PC-3 (cell line): Measurements from ENCODE around the gene PRKRIP1. TPM values are rescaled to one million over a fixed set of nuclear protein-coding genes. Genes with fewer than 3 reads are reported as not detected.

ENCODE experiments used
- ATAC-seq: fragments of 200-7000 bp; cut with Tn5 transposase; 2 replicates; pipeline ENCODE4 v1.9.1; 2020; ENCODE audit warnings: mild to moderate bottlenecking, moderate library complexity
- BruUV-seq: library from RNA; stranded (reverse); fragments of 400-500 nt; replicated peaks from 2 replicates; lab custom pipeline; 2021; lab: Mats Ljungman, UMichigan
- CTCF ChIA-PET: fragments of 300-600 bp; sonication (Branson Sonifier 250); formaldehyde crosslinking; loops from one replicate; lab custom pipeline; 2022; ENCODE audit warnings: antibody characterized with exemption; lab: Charles Lee
- POLR2A ChIA-PET: fragments of 300-600 bp; sonication (Branson Sonifier 250); formaldehyde crosslinking; loops from one replicate; lab custom pipeline; 2022; ENCODE audit warnings: antibody characterized with exemption; ENCODE audit not compliant: unreplicated experiment; lab: Charles Lee
- DNase-seq: peaks from one replicate; pipeline ENCODE4 v3.0.0-alpha.2; 2015
- H2AFZ ChIP-seq: fragments of 300-600 bp; sonication (generic); 2 replicates; pipeline ENCODE4 v1.6.0; 2016; ENCODE audit warnings: antibody characterized with exemption, low read length
- H3F3A ChIP-seq: fragments of 300-600 bp; sonication (generic); one replicate; pipeline ENCODE4 v1.6.0; 2017; ENCODE audit warnings: antibody characterized with exemption, low read length, control low read depth, mild to moderate bottlenecking; ENCODE audit not compliant: unreplicated experiment
- H3K27ac ChIP-seq: fragments of 300-600 bp; sonication (generic); 2 replicates; pipeline ENCODE4 v1.5.1; 2016; ENCODE audit warnings: mild to moderate bottlenecking, low read length
- H3K27me3 ChIP-seq: fragments of 300-600 bp; sonication (generic); 2 replicates; pipeline ENCODE4 v1.6.1; 2016; ENCODE audit warnings: low read length, mixed read lengths
- H3K36me3 ChIP-seq: fragments of 300-600 bp; sonication (generic); 2 replicates; pipeline ENCODE4 v1.6.1; 2016; ENCODE audit warnings: low read depth, mixed run types, low read length, mixed read lengths
- H3K4me1 ChIP-seq: fragments of 300-600 bp; sonication (generic); 2 replicates; pipeline ENCODE4 v1.5.1; 2016; ENCODE audit warnings: low read length; ENCODE audit not compliant: insufficient read depth
- H3K4me2 ChIP-seq: fragments of 300-600 bp; sonication (generic); 2 replicates; pipeline ENCODE4 v1.6.0; 2016; ENCODE audit warnings: low read length
- H3K4me3 ChIP-seq: fragments of 300-600 bp; sonication (generic); 2 replicates; pipeline ENCODE4 v1.5.1; 2016; ENCODE audit warnings: mild to moderate bottlenecking, low read length, mixed read lengths
- H3K79me2 ChIP-seq: fragments of 300-600 bp; sonication (generic); 2 replicates; pipeline ENCODE4 v1.6.1; 2017; ENCODE audit warnings: low read length, mixed read lengths
- H3K9ac ChIP-seq: fragments of 300-600 bp; sonication (generic); 2 replicates; pipeline ENCODE4 v1.6.0; 2016; ENCODE audit warnings: mild to moderate bottlenecking, low read length
- H3K9me2 ChIP-seq: fragments of 300-600 bp; sonication (generic); replicated peaks from 2 replicates; pipeline ENCODE4 v1.6.1; 2016; ENCODE audit warnings: mixed run types, low read length, mixed read lengths
- H3K9me3 ChIP-seq: fragments of 300-600 bp; sonication (generic); 2 replicates; pipeline ENCODE4 v1.6.1; 2016; ENCODE audit warnings: low read length, mixed read lengths
- H4K20me1 ChIP-seq: fragments of 300-600 bp; sonication (generic); 2 replicates; pipeline ENCODE4 v1.6.1; 2016; ENCODE audit warnings: low read length, mixed read lengths
- CTCF ChIP-seq: fragments of 300-600 bp; sonication (generic); conservative IDR thresholded peaks from 2 replicates; pipeline ENCODE4 v1.5.1; 2017; ENCODE audit warnings: antibody characterized with exemption, low read depth, mild to moderate bottlenecking, low read length
- EZH2 ChIP-seq: fragments of 300-600 bp; sonication (generic); IDR thresholded peaks from one replicate; pipeline ENCODE4 v1.6.1; 2017; ENCODE audit warnings: antibody characterized with exemption, mild to moderate bottlenecking, low read length; ENCODE audit not compliant: unreplicated experiment
- EZH2phosphoT487 ChIP-seq: fragments of 300-600 bp; sonication (generic); IDR thresholded peaks from 2 replicates; pipeline ENCODE4 v1.6.1; 2018; ENCODE audit warnings: mild to moderate bottlenecking, antibody characterized with exemption, low read length, borderline replicate concordance
- intact Hi-C: fragments of 100-400 bp; cut with micrococcal nuclease; formaldehyde crosslinking; loops from 2 replicates; pipeline ENCODE4 v1.9.0; 2023
- total RNA-seq: library from RNA; depleted of rRNA; stranded (reverse); fragments of >200 nt; gene quantifications from 2 replicates; pipeline ENCODE4 v1.2.3, GENCODE V29; 2014

The PRKRIP1 gene
- total RNA-seq, 1 experiment from 2014 or later, result 28.9 TPM

DNA sequence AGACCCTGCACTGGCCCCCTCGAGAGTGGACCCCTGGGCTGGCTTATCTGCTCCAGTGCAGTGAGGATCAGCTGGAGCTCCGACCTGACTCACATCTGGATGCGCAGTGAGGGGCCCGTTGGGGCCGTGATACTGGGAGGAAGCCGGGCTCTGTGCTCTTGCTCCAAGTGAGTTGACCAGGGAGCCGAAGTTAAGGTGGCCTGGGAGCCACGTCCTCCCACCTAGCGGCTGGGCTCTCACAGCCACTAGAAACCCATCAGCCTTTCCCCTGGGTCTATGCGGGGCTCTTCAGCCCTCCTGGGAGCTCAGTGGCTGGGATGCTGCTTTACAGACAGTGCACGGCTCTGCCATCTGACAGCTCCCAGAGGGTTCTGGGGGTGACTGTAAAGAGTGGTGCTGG is 59.4 kb downstream of the PRKRIP1 start:
- no peak overlapping the region for H3K4me3 ChIP-seq
- no peaks in the 10 kb centered on the region for H3K9me2 ChIP-seq
- no peak overlapping the region for H3K9ac ChIP-seq
- no peaks in the 10 kb centered on the region for H3F3A ChIP-seq
- intact Hi-C loops, result no loop called here
- ATAC-seq (no peak), DNase-seq (no peak)
- ChIA-PET CTCF (interaction anchor here (1.2 kb wide), 1 partner anchor 51 kb away, joined by 3 read pairs; no protein-coding TSS in a partner anchor), POLR2A (no interaction called here)
- H3K4me1 ChIP-seq, result peaks cover 6% of the 10 kb centered on the region; the same call in 1 of the 2 replicates
- H3K36me3 ChIP-seq, result 0 out of 2 replicates have a peak, but pooled peaks cover 3% of the 10 kb centered on the region
- no peaks in the 10 kb centered on the region for H4K20me1 ChIP-seq
- H2AFZ ChIP-seq, result no peak overlapping the region
- no peak overlapping the region for H3K27ac ChIP-seq
- H3K4me2 ChIP-seq, result no peak overlapping the region
- no peaks in the 10 kb centered on the region for H3K79me2 ChIP-seq
- TF ChIP-seq EZH2phosphoT487 (no peak), CTCF (no peak), EZH2 (no peak)
- no peaks in the 10 kb centered on the region for H3K27me3 ChIP-seq
- H3K9me3 ChIP-seq, result no peaks in the 10 kb centered on the region
- no TSS peak for BruUV-seq

- peaks cover 6% of the 10 kb centered on the region; the same call in 1 of the 2 replicates for H3K4me1 ChIP-seq
- TF ChIP-seq EZH2phosphoT487 (no peak), EZH2 (no peak), CTCF (no peak)
- no peak overlapping the region for H2AFZ ChIP-seq
- H3K27ac ChIP-seq, result peak overlapping the region; percentile 29
- ChIA-PET CTCF (interaction anchor here (0.5 to 1.2 kb wide), 2 partner anchors 52 to 348 kb away, joined by 3 to 10 read pairs; no protein-coding TSS in a partner anchor), POLR2A (no interaction called here)
- H3K9me2 ChIP-seq, result no peaks in the 10 kb centered on the region
- no peaks in the 10 kb centered on the region for H3K27me3 ChIP-seq
- 0 out of 2 replicates have a peak overlapping the region, but pooled peaks have one; percentile 24 for H3K4me2 ChIP-seq
- intact Hi-C loops, result no loop called here
- H3K9me3 ChIP-seq, result no peaks in the 10 kb centered on the region
- TSS peak; percentile 19 for BruUV-seq
- no peak overlapping the region for H3K9ac ChIP-seq
- H4K20me1 ChIP-seq, result no peaks in the 10 kb centered on the region
- no peaks in the 10 kb centered on the region for H3F3A ChIP-seq
- no peak overlapping the region for H3K4me3 ChIP-seq
- H3K79me2 ChIP-seq, result no peaks in the 10 kb centered on the region
- peak; percentile 86 for ATAC-seq
- H3K36me3 ChIP-seq, result 0 out of 2 replicates have a peak, but pooled peaks cover 3% of the 10 kb centered on the region
- DNase-seq, result peak; percentile 67
Measured at GRCh38 chr7:102456327-102456726, 60.2 kb downstream of the PRKRIP1 start.

GRCh38 chr7:102457352-102457924 is 61.3 kb downstream of the PRKRIP1 start:
- BruUV-seq, result no TSS peak
- ChIA-PET CTCF (no interaction called here), POLR2A (no interaction called here)
- Histone ChIP-seq H2AFZ (no peak overlapping the region), H3F3A (no peaks in the 10 kb centered on the region), H3K27ac (no peak overlapping the region), H4K20me1 (no peaks in the 10 kb centered on the region), H3K9ac (no peak overlapping the region), H3K79me2 (no peaks in the 10 kb centered on the region), H3K36me3 (0 out of 2 replicates have a peak, but pooled peaks cover 3% of the 10 kb centered on the region), H3K9me2 (no peaks in the 10 kb centered on the region), H3K9me3 (no peaks in the 10 kb centered on the region), H3K4me3 (no peak overlapping the region), H3K4me2 (no peak overlapping the region), H3K27me3 (no peaks in the 10 kb centered on the region), H3K4me1 (peaks cover 6% of the 10 kb centered on the region; the same call in 1 of the 2 replicates)
- TF ChIP-seq CTCF, result no peak
- TF ChIP-seq EZH2, result no peak
- no peak for TF ChIP-seq EZH2phosphoT487
- DNase-seq (no peak), ATAC-seq (no peak)
- intact Hi-C loops, result no loop called here
